ENCODE data around the gene RPLP1. TPM values are rescaled to one million over a fixed set of nuclear protein-coding genes. Genes with fewer than 3 reads are reported as not detected.

The RPLP1 gene
- total RNA-seq, 1 experiment from 2014 or later: 752 TPM

- DNase-seq (ENCODE audit: low read depth): no peak
Observed at GRCh38 chr15:69496001-69496400, 43.4 kb downstream of the RPLP1 start.

GRCh38 chr15:69497076-69497475, 44.5 kb downstream of the RPLP1 start:
- no peak for DNase-seq (ENCODE audit: low read depth)

GRCh38 chr15:69497667-69498066, 45.0 kb downstream of the RPLP1 start:
- DNase-seq (ENCODE audit: low read depth): no peak

- no peak for DNase-seq (ENCODE audit: low read depth)
Observed at GRCh38 chr15:69498282-69498681, 45.7 kb downstream of the RPLP1 start.

GRCh38 chr15:69498987-69499386, 46.4 kb downstream of the RPLP1 start:
- no peak for DNase-seq (ENCODE audit: low read depth)

- no peak for DNase-seq (ENCODE audit: low read depth)
Observed at GRCh38 chr15:69499521-69500211, 47.0 kb downstream of the RPLP1 start.

GRCh38 chr15:69500339-69500738, 47.7 kb downstream of the RPLP1 start:
- DNase-seq (ENCODE audit: low read depth): no peak

GRCh38 chr15:69501456-69501855, 48.8 kb downstream of the RPLP1 start:
- no peak for DNase-seq (ENCODE audit: low read depth)

GRCh38 chr15:69502470-69503045, 49.9 kb downstream of the RPLP1 start:
- no peak for DNase-seq (ENCODE audit: low read depth)

GRCh38 chr15:69504352-69505040, 51.9 kb downstream of the RPLP1 start:
- peak; percentile 17 for DNase-seq (ENCODE audit: low read depth)

Small RNA genes within 50 kb of the gene (small RNA-seq; reads per million reads assigned to genes)
- gene RF00012: 0.98 reads per million, percentile 73 among the genes with 10 or more reads in this experiment

Other genes starting within 250 kb of the RPLP1 start
- 5.3 and 6.5 TPM in 2 replicates for gene PAQR5, start 153.9 kb upstream of the RPLP1 start, total RNA-seq (2014; rRNA removed; shearing (Covaris generic))
- gene KIF23, start 38.5 kb upstream of the RPLP1 start, total RNA-seq (2014; rRNA removed; shearing (Covaris generic)): 63.0 and 64.9 TPM in 2 replicates

Measured in HT1080 (cell line).